ENCODE measurements around the gene SNED1.

Gene SNED1

GRCh38 chr2:240992572-240993291 lies 5.7 kb upstream of the SNED1 start:
- no peak for DNase-seq

- DNase-seq = no peak
Observed at GRCh38 chr2:240993446-240994170, 4.8 kb upstream of the SNED1 start.

DNA sequence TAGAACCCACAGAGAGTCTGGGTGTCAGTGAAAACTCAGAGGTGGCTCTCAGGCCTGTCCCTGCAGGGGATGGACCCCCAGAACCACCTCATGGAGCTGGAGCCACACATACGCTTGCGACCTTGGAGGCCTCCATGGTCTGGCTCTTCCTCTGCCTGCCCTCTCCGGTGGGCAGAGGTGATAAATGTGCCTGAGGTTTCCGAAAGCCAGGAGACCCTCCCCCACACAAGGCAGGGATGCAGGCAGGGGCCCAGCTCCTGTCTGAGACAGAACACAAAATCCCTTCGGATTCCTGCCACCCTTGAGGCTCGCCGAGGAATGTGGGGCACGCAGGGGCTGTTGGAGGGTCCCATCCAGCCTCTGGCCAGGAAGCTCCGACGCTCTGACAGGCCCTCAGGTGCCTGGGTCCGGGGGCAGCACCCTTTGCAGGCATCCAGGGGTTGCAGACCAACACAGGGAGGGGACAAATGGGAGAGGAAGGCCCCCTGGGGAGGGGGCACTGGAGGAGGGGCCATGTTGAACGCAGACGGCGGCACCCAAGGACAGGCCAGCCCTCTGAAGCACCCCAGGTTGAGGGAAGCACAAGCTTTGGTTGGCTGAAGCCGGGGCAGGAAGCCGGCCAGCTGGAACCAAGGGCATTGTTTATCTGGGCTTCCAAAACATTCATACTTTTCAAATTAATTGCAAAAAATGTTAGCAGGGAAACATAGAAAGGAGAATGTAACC lies 4.1 kb upstream of the SNED1 start:
- DNase-seq = no peak

- no peak for DNase-seq
Observed at GRCh38 chr2:240995041-240996021, 3.1 kb upstream of the SNED1 start.

GRCh38 chr2:240996161-240996833 lies 2.1 kb upstream of the SNED1 start:
- DNase-seq = no peak

- no peak for DNase-seq
Observed at GRCh38 chr2:240996834-240997140, 1.6 kb upstream of the SNED1 start.

- no peak for DNase-seq
Observed at GRCh38 chr2:240997141-240997855, 1.1 kb upstream of the SNED1 start.

GRCh38 chr2:240998706-240998994 lies 232 bp downstream of the SNED1 start:
- DNase-seq = no peak

DNA sequence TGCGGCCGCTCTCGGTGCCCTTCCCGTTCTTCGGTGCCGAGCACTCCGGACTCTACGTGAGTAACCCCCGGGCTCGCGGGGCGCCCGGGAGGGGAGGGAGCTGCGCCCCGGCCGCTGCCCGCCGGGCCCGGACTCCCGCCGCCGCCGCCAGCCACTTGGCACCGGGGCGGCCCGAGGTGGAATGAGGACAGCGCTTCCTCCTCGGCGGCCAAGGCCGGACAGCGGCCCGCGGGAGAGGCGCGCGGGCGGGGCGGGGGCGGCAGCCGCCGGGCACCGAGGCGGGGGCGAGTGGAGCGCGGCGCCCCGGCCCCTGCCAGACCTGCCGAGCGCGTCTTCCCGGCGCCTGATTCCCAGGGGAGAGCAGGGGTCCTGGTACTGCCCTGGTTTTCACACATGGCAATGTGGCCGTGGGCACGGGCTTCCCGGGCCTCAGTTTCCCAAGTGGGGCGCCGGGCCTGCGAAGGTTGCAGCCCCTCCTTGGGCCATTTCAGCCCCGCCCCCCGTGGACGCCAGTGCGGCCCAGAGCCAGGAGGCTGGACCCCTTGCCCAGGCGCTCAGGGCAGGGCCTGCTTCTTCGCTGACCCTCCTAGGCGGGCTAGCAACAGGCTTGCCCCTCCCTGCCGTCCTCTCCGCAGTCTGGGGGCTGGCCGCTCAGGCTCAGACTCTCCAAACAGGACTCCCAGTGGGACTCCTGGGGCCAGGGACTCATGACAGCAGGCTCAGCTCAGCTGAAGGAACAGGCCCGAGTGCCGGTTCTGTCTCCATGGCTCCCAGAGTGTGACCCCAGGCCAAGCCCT lies 775 bp downstream of the SNED1 start:
- no peak for DNase-seq

- DNase-seq = no peak
Observed at GRCh38 chr2:240999873-241000541, 1.6 kb downstream of the SNED1 start.

GRCh38 chr2:241000831-241001321 lies 2.5 kb downstream of the SNED1 start:
- no peak for DNase-seq

GRCh38 chr2:241001413-241002274 lies 3.2 kb downstream of the SNED1 start:
- no peak for DNase-seq

DNA sequence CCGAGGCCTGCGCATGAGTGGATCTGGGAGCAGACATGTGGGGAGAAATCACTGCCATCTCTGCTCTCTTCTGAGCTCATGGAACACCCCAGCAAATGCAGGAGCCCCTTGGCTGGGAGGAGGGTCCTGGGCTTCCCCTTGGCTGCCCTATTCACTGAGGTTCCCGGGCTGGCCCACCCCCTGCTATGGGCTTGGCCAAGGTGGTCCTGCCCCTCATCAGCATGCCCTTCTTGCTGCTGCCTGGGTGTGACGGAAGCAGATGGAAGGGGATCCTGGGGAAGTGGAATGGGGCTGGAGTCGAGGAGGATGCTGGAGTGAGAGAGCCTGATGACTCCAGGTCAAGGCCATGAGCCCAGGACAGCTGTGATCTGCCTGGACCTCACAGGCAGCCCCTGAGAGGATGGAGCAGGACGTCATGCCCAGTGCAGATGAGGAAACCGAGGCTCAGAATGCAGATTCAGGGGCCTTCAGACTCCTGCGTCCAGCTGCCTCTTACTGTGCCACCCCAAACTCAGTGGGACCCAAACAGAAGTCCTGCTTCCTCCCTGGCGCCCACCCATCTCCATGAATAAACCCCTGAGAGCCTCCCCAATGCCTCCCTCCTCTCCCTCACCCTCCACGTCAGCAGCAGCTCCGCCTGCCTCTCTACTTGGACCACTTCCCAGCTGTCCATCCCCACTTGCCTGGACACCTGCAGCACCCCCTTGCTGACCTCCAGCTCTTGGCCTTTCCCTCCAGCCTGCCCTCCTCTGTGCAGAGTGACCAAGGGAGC lies 4.0 kb downstream of the SNED1 start:
- DNase-seq = no peak

GRCh38 chr2:241003047-241003360 lies 4.6 kb downstream of the SNED1 start:
- DNase-seq = no peak

- DNase-seq = no peak
Observed at GRCh38 chr2:241003369-241003768, 5.0 kb downstream of the SNED1 start.

DNA sequence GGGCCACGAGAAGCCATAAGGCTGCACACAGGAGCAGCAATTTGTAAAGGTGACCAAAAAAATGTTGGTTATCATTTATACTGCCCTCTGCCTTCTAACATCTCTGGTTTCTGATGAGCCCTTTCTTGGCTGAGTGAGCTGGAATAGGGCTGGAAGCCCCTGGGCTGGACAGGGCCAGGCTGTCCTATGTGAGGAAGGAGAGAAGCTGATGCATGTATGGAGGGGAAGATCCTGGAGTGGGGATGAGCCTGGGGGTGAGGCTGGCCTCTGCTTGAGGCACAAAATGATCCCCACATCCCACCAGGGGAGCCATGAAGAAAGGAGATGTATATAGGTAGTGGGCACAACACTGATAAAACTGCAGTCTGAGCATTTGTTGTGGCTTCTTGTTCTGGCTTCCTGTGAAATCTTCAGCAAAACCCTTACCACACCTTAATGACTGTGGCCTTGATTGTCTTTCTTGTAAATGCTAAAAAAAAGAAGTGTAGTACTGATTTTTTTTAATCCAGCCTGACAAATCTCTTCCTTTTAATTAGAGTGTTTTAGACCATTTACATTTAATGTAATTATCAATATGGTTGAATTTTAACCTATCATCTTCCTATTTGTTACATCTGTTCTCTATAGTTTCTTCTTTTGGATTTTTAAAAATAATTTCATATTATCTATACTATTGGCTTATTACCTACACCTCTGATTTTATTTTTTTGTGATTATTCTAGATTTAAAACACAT lies 5.6 kb downstream of the SNED1 start:
- DNase-seq = no peak

- DNase-seq = no peak
Observed at GRCh38 chr2:241005569-241005968, 7.2 kb downstream of the SNED1 start.

- no peak for DNase-seq
Observed at GRCh38 chr2:241006412-241006811, 8.0 kb downstream of the SNED1 start.
